Endothelial cell of umbilical vein (primary cell): ENCODE results near the gene TLR8. TPM values are rescaled to one million over a fixed set of nuclear protein-coding genes. Genes with fewer than 3 reads are reported as not detected.

Experiments used
- BruUV-seq: library from RNA; stranded (reverse); fragments of 400-500 nt; replicated peaks from 2 replicates; lab custom pipeline; 2021; lab: Mats Ljungman, UMichigan
- CTCF ChIA-PET: fragments of 300-600, 350-600 bp; sonication (Branson Sonifier 250); formaldehyde crosslinking; loops from one replicate; lab custom pipeline; 2021; ENCODE audit warnings: antibody characterized with exemption, inconsistent platforms; lab: Charles Lee
- POLR2A ChIA-PET: fragments of 300-600, 350-600 bp; sonication (Branson Sonifier 250); formaldehyde crosslinking; loops from one replicate; lab custom pipeline; 2021; ENCODE audit warnings: antibody characterized with exemption, inconsistent platforms; lab: Charles Lee
- DNase-seq: peaks from one replicate; pipeline ENCODE4 v3.0.0-alpha.2; 2011; ENCODE audit warnings: low read depth, low spot score
- FAIRE-seq: peaks from 2 replicates; lab custom pipeline; 2011; peaks lifted over from hg19 to GRCh38; lab: Jason Lieb, UNC
- H2AFZ ChIP-seq: 2 replicates; pipeline ENCODE4 v1.6.0; 2012; ENCODE audit warnings: low read depth, low read length, control low read depth, inconsistent platforms
- H3K27ac ChIP-seq: 2 replicates; pipeline ENCODE4 v1.5.1; 2011; ENCODE audit warnings: low read depth, mild to moderate bottlenecking, control low read depth, low read length, moderate library complexity; ENCODE audit not compliant: insufficient read depth
- H3K27me3 ChIP-seq, 2 experiments: 2 replicates each; pipeline versions ENCODE4 v1.6.0 to v1.6.1; 2011; ENCODE audit warnings: low read length in 2 of 2, mixed read lengths in 1 of 2; ENCODE audit not compliant: control insufficient read depth in 2 of 2, insufficient read depth in 2 of 2
- H3K36me3 ChIP-seq, 2 experiments: 2 replicates in 1 of 2; 3 replicates in 1 of 2; pipeline ENCODE4 v1.5.1; 2011; ENCODE audit warnings: low read length in 2 of 2, mild to moderate bottlenecking in 1 of 2, moderate library complexity in 1 of 2; ENCODE audit not compliant: control insufficient read depth in 2 of 2, insufficient read depth in 2 of 2; ENCODE audit errors: extremely low read depth in 1 of 2
- H3K4me1 ChIP-seq: 3 replicates; pipeline ENCODE4 v1.5.1; 2011; ENCODE audit warnings: mild to moderate bottlenecking, low read length; ENCODE audit not compliant: control insufficient read depth, insufficient read depth; ENCODE audit errors: extremely low read depth
- H3K4me2 ChIP-seq: 2 replicates; pipeline ENCODE4 v1.6.1; 2011; ENCODE audit warnings: low read length, control low read depth, mixed read lengths; ENCODE audit not compliant: insufficient read depth
- H3K4me3 ChIP-seq, 3 experiments: fragments of 200-600 bp in 1 of 3; sonication (generic), shearing (Covaris generic) in 1 of 3; replicated peaks in 1 of 3; 2 replicates each; pipeline ENCODE4 v1.5.1; 2011 to 2016; ENCODE audit warnings: control low read depth in 3 of 3, low read length in 3 of 3, mild to moderate bottlenecking in 2 of 3, inconsistent platforms in 1 of 3, low read depth in 1 of 3, moderate library complexity in 1 of 3; ENCODE audit not compliant: insufficient read depth in 1 of 3
- H3K79me2 ChIP-seq: 2 replicates; pipeline ENCODE4 v1.6.0; 2012; ENCODE audit warnings: low read length, inconsistent platforms; ENCODE audit not compliant: control insufficient read depth, insufficient read depth
- H3K9ac ChIP-seq: replicated peaks from 2 replicates; pipeline ENCODE3; 2011; ENCODE audit warnings: low read length, control low read depth; ENCODE audit not compliant: insufficient read depth; ENCODE audit errors: extremely low read depth
- H3K9me1 ChIP-seq: replicated peaks from 3 replicates; pipeline ENCODE4 v1.6.0; 2011; ENCODE audit warnings: mild to moderate bottlenecking, low read length; ENCODE audit not compliant: control insufficient read depth, insufficient read depth; ENCODE audit errors: extremely low read depth
- H3K9me3 ChIP-seq: replicated peaks from 2 replicates; pipeline ENCODE4 v1.5.1; 2012; ENCODE audit warnings: low read length, inconsistent platforms; ENCODE audit not compliant: control insufficient read depth, insufficient read depth
- H4K20me1 ChIP-seq: replicated peaks from 2 replicates; pipeline ENCODE3; 2011; ENCODE audit warnings: mild to moderate bottlenecking, low read length; ENCODE audit not compliant: control insufficient read depth, insufficient read depth; ENCODE audit errors: extremely low read depth
- CTCF ChIP-seq, 2 donors: IDR thresholded peaks; 1 replicate in 1 of 2; 2 replicates in 1 of 2; pipeline ENCODE4 v1.5.1; 2011; ENCODE audit warnings: low read length in 2 of 2, mild to moderate bottlenecking in 2 of 2, moderate library complexity in 2 of 2, control low read depth in 1 of 2, inconsistent platforms in 1 of 2, low read depth in 1 of 2; ENCODE audit not compliant: insufficient read depth in 1 of 2; ENCODE audit errors: extremely low read depth in 1 of 2
- EZH2 ChIP-seq: IDR thresholded peaks from 2 replicates; pipeline ENCODE4 v1.6.1; 2012; ENCODE audit warnings: borderline replicate concordance, low read depth, mild to moderate bottlenecking, moderate library complexity, low read length, inconsistent platforms; ENCODE audit not compliant: severe bottlenecking
- FOS ChIP-seq: IDR thresholded peaks from 2 replicates; pipeline ENCODE4 v1.6.1; 2011; ENCODE audit warnings: mild to moderate bottlenecking, low read length, moderate library complexity, borderline replicate concordance; ENCODE audit not compliant: insufficient read depth
- GATA2 ChIP-seq: IDR thresholded peaks from 2 replicates; pipeline ENCODE4 v1.7.0; 2011; ENCODE audit warnings: low read depth, mild to moderate bottlenecking, moderate library complexity, mixed read lengths, low read length; ENCODE audit not compliant: insufficient read length, insufficient read depth
- JUN ChIP-seq: IDR thresholded peaks from 2 replicates; pipeline ENCODE4 v1.6.1; 2011; ENCODE audit warnings: borderline replicate concordance, low read depth; ENCODE audit not compliant: insufficient read length, insufficient read depth
- MAX ChIP-seq: IDR thresholded peaks from 2 replicates; pipeline ENCODE4 v1.6.1; 2011; ENCODE audit not compliant: insufficient read depth, insufficient read length
- MYC ChIP-seq: IDR thresholded peaks from one replicate; pipeline ENCODE4 v1.6.1; 2011; ENCODE audit warnings: mild to moderate bottlenecking, low read depth, low read length
- POLR2A ChIP-seq: IDR thresholded peaks from 2 replicates; pipeline ENCODE4 v1.6.1; 2012; ENCODE audit warnings: low read depth, mild to moderate bottlenecking, control low read depth, low read length
- POLR2AphosphoS5 ChIP-seq: IDR thresholded peaks from 2 replicates; pipeline ENCODE4 v1.6.1; 2012; ENCODE audit warnings: low read depth, mild to moderate bottlenecking, control low read depth, low read length, moderate library complexity; ENCODE audit not compliant: insufficient read depth
- dilution Hi-C: fragments of 300-500 bp; cut with MboI; formaldehyde crosslinking; loops from one replicate; pipeline ENCODE4 v1.15.0; 2019; ENCODE audit warnings: low sequenced_read_pairs; ENCODE audit not compliant: extremely low pct_ligation_motif_present
- intact Hi-C: fragments of 100-400 bp; cut with micrococcal nuclease; formaldehyde crosslinking; loops from one replicate; pipeline ENCODE4 v1.10.0; 2022
- polyA plus RNA-seq, 4 experiments: library from polyadenylated mRNA; depleted of rRNA in 3 of 4; stranded (reverse) in 3 of 4; unstranded in 1 of 4; fragments of >200 nt; gene quantifications; 2 replicates each; pipeline versions ENCODE4 v1.2.1 to v1.2.3, GENCODE V29; 2011 to 2012; ENCODE audit warnings: missing spikeins in 1 of 4
- total RNA-seq: library from RNA; stranded (reverse); gene quantifications from 2 replicates; pipeline ENCODE4 v1.2.3, GENCODE V29; 2021

TLR8 gene
- total and polyA plus RNA-seq, 2 donors (not counting 3 experiments of a cell fraction or from before 2014, with no cell fraction given): not detected

- no TSS peak for BruUV-seq
- DNase-seq (no peak), FAIRE-seq (no peak)
- peaks cover 0 to 6% of the 10 kb centered on the region in 2 experiments for H3K27me3 ChIP-seq
- intact Hi-C loops: no loop called here
- H3K9me1 ChIP-seq: no peaks in the 10 kb centered on the region
- ChIA-PET POLR2A (no interaction called here), CTCF (no interaction called here)
- no peak overlapping the region for H3K4me3 ChIP-seq
- H2AFZ ChIP-seq: no peak overlapping the region
- TF ChIP-seq POLR2AphosphoS5 (no peak), FOS (no peak), MYC (no peak), POLR2A (no peak), EZH2 (no peak), MAX (no peak), GATA2 (no peak), JUN (no peak), CTCF (IDR thresholded peaks at IDR 0.05; ENCODE audit: extremely low read depth in 1 of 2, insufficient read depth in 1 of 2, low read depth in 1 of 2, low read length in 2 of 2) (no peak)
- no peak overlapping the region for H3K4me2 ChIP-seq
- no peaks in the 10 kb centered on the region for H3K79me2 ChIP-seq
- H3K4me1 ChIP-seq: no peaks in the 10 kb centered on the region
- H3K27ac ChIP-seq: no peak overlapping the region
- H3K9me3 ChIP-seq: no peaks in the 10 kb centered on the region
- H4K20me1 ChIP-seq: no peaks in the 10 kb centered on the region
- dilution Hi-C loops: no loop called here
- no peak overlapping the region for H3K9ac ChIP-seq
- H3K36me3 ChIP-seq: no peaks in the 10 kb centered on the region
These were observed 37.7 kb upstream of the TLR8 start for GRCh38 chrX:12868747-12869146.
